HepG2 (cell line): ENCODE data around the gene TLE2. TPM values are rescaled to one million over a fixed set of nuclear protein-coding genes. Genes with fewer than 3 reads are reported as not detected.

Experiments
- ATF2 ChIP-seq: sonication (generic); formaldehyde crosslinking; IDR thresholded peaks from 2 replicates; pipeline ENCODE4 v1.4.0; 2020; ENCODE audit warnings: missing genetic modification reagents
- BCL3 ChIP-seq: sonication (generic); formaldehyde crosslinking; IDR thresholded peaks from 2 replicates; pipeline ENCODE4 v1.5.1; 2020; ENCODE audit warnings: mild to moderate bottlenecking, missing genetic modification reagents, moderate library complexity
- ETV5 ChIP-seq: IDR thresholded peaks from 2 replicates; pipeline ENCODE4 v1.6.1; 2018; ENCODE audit warnings: missing biosample characterization, missing genetic modification reagents, inconsistent platforms, borderline replicate concordance
- FOXC1 ChIP-seq: sonication (generic); formaldehyde crosslinking; IDR thresholded peaks from 2 replicates; pipeline ENCODE4 v1.8.0; 2022; ENCODE audit warnings: mild to moderate bottlenecking, missing genetic modification reagents, borderline replicate concordance
- GFI1 ChIP-seq: sonication (generic); formaldehyde crosslinking; IDR thresholded peaks from 2 replicates; pipeline ENCODE4 v1.5.0; 2020; ENCODE audit warnings: missing genetic modification reagents, mild to moderate bottlenecking, borderline replicate concordance
- HOMEZ ChIP-seq: IDR thresholded peaks from 2 replicates; pipeline ENCODE4 v1.6.1; 2016; ENCODE audit warnings: low read depth
- PHF8 ChIP-seq: sonication (generic); formaldehyde crosslinking; IDR thresholded peaks from 2 replicates; pipeline ENCODE4 v1.5.0; 2020; ENCODE audit warnings: missing genetic modification reagents
- PRDM4 ChIP-seq: sonication (generic); formaldehyde crosslinking; IDR thresholded peaks from 2 replicates; pipeline ENCODE4 v1.9.0; 2021; ENCODE audit warnings: missing genetic modification reagents, borderline replicate concordance
- SNAPC2 ChIP-seq: sonication (generic); formaldehyde crosslinking; IDR thresholded peaks from 2 replicates; pipeline ENCODE4 v1.8.1; 2022; ENCODE audit warnings: mild to moderate bottlenecking, missing genetic modification reagents
- SP2 ChIP-seq: sonication (generic); formaldehyde crosslinking; IDR thresholded peaks from 2 replicates; pipeline ENCODE4 v1.5.1; 2020; ENCODE audit warnings: mild to moderate bottlenecking, missing genetic modification reagents
- STAG1 ChIP-seq: sonication (generic); formaldehyde crosslinking; IDR thresholded peaks from 2 replicates; pipeline ENCODE4 v1.4.0; 2020; ENCODE audit warnings: missing genetic modification reagents
- TFDP2 ChIP-seq: sonication (generic); formaldehyde crosslinking; IDR thresholded peaks from 2 replicates; pipeline ENCODE4 v1.4.0; 2020; ENCODE audit warnings: missing genetic modification reagents
- ZIK1 ChIP-seq: sonication (generic); formaldehyde crosslinking; IDR thresholded peaks from 2 replicates; pipeline ENCODE4 v1.5.0; 2020; ENCODE audit warnings: mild to moderate bottlenecking, low read depth, missing genetic modification reagents, borderline replicate concordance
- ZNF574 ChIP-seq: sonication (generic); formaldehyde crosslinking; IDR thresholded peaks from 2 replicates; pipeline ENCODE4 v1.4.0; 2020; ENCODE audit warnings: missing genetic modification reagents
- ZNF576 ChIP-seq: sonication (generic); formaldehyde crosslinking; IDR thresholded peaks from 2 replicates; pipeline ENCODE4 v1.4.0; 2020; ENCODE audit warnings: mild to moderate bottlenecking, missing genetic modification reagents
- ZNF724P ChIP-seq: sonication (generic); formaldehyde crosslinking; IDR thresholded peaks from 2 replicates; pipeline ENCODE4 v1.8.0; 2022; ENCODE audit warnings: missing genetic modification reagents, borderline replicate concordance
- polyA plus RNA-seq, 8 experiments: library from polyadenylated mRNA; depleted of rRNA in 3 of 8; stranded (reverse) in 7 of 8; unstranded in 1 of 8; fragments of >200 nt; fragmentation: Illumina TruSeq in 4 of 8; extraction: Trizol in 4 of 8; gene quantifications; 2 replicates each; pipeline versions ENCODE4 v1.2.1 to v1.2.3, GENCODE V29; 2011 to 2016; ENCODE audit warnings: low read depth in 4 of 8, missing spikeins in 1 of 8, mixed read lengths in 1 of 8; ENCODE audit not compliant: insufficient read depth in 1 of 8
- total RNA-seq, 5 experiments: library from RNA; depleted of rRNA; stranded (reverse); fragments of >200 nt; fragmentation: Illumina TruSeq; extraction: Trizol; gene quantifications; 2 replicates each; pipeline ENCODE4 v1.2.3, GENCODE V29; 2016; ENCODE audit warnings: low read depth in 1 of 5

The TLE2 gene
- total and polyA plus RNA-seq, 2 of the 13 experiments (the other 11 are each of a cell fraction or from before 2014, with no cell fraction given): 0.07 to 0.81 TPM

- TF ChIP-seq ZNF576 (CRISPR knock-in tag) (no peak), HOMEZ (CRISPR knock-in tag) (no peak), STAG1 (no peak), ZIK1 (CRISPR knock-in tag) (no peak), ZNF724P (CRISPR knock-in tag) (peak; percentile 21; the same call in 1 of the 2 replicates), ZNF574 (CRISPR knock-in tag) (no peak), BCL3 (CRISPR knock-in tag) (no peak), TFDP2 (CRISPR knock-in tag) (no peak), FOXC1 (CRISPR knock-in tag) (no peak; the same call in 1 of the 2 replicates), SNAPC2 (no peak), SP2 (CRISPR knock-in tag) (no peak), PHF8 (CRISPR knock-in tag) (no peak), GFI1 (CRISPR knock-in tag) (0 out of 2 replicates have a peak, but pooled peaks have one; percentile 15), PRDM4 (CRISPR knock-in tag) (no peak), ETV5 (CRISPR knock-in tag) (no peak), ATF2 (no peak)
Observed at GRCh38 chr19:3034656-3035541, 5.8 kb upstream of the TLE2 start (continued).
